Panc1 (cell line): ENCODE results near the gene BCAM. TPM values are rescaled to one million over a fixed set of nuclear protein-coding genes. Genes with fewer than 3 reads are reported as not detected.

ENCODE experiments used
- ATAC-seq: fragments of 200-7000 bp; cut with Tn5 transposase; 2 replicates; pipeline ENCODE4 v1.9.1; 2020; ENCODE audit warnings: mild to moderate bottlenecking, moderate library complexity
- BruUV-seq: library from RNA; stranded (reverse); fragments of 400-500 nt; replicated peaks from 2 replicates; lab custom pipeline; 2021; lab: Mats Ljungman, UMichigan
- CTCF ChIA-PET: fragments of 300-600 bp; sonication (Branson Sonifier 250); formaldehyde crosslinking; loops from one replicate; lab custom pipeline; 2022; ENCODE audit warnings: antibody characterized with exemption; lab: Charles Lee
- POLR2A ChIA-PET: fragments of 300-600 bp; sonication (Branson Sonifier 250); formaldehyde crosslinking; loops from one replicate; lab custom pipeline; 2022; ENCODE audit warnings: antibody characterized with exemption; lab: Charles Lee
- DNase-seq: peaks from one replicate; pipeline ENCODE4 v3.0.0-alpha.2; 2010; ENCODE audit warnings: low read depth, low spot score
- H3K27ac ChIP-seq: 2 replicates; pipeline ENCODE4 v1.5.1; 2011; ENCODE audit warnings: mild to moderate bottlenecking, low read length, inconsistent platforms
- H3K27me3 ChIP-seq: fragments of 200-500 bp; sonication (Bioruptor generic); 2 replicates; pipeline ENCODE4 v1.6.0; 2014; ENCODE audit warnings: low read length, inconsistent platforms; ENCODE audit not compliant: control insufficient read depth, insufficient read depth
- H3K36me3 ChIP-seq: fragments of 200-500 bp; sonication (Bioruptor generic); 2 replicates; pipeline ENCODE4 v1.5.1; 2014; ENCODE audit warnings: inconsistent platforms, mild to moderate bottlenecking, low read length, moderate library complexity; ENCODE audit not compliant: control insufficient read depth, insufficient read depth
- H3K4me1 ChIP-seq: 2 replicates; pipeline ENCODE4 v1.5.1; 2011; ENCODE audit warnings: inconsistent platforms, mild to moderate bottlenecking, low read length, moderate library complexity; ENCODE audit not compliant: control insufficient read depth, insufficient read depth
- H3K4me3 ChIP-seq, 2 experiments: 2 replicates each; pipeline ENCODE4 v1.5.1; 2011 to 2012; ENCODE audit warnings: low read depth in 2 of 2, low read length in 2 of 2, mild to moderate bottlenecking in 2 of 2, inconsistent platforms in 1 of 2, moderate library complexity in 1 of 2
- H3K9me3 ChIP-seq: fragments of 200-500 bp; sonication (Bioruptor generic); 2 replicates; pipeline ENCODE4 v1.5.1; 2014; ENCODE audit warnings: low read depth, mild to moderate bottlenecking, inconsistent platforms, low read length, moderate library complexity; ENCODE audit not compliant: control insufficient read depth, insufficient read depth
- CTCF ChIP-seq: fragments of 450-650 bp; IDR thresholded peaks from 2 replicates; pipeline ENCODE4 v1.5.1; 2017; ENCODE audit warnings: mild to moderate bottlenecking
- POLR2AphosphoS5 ChIP-seq: IDR thresholded peaks from 2 replicates; pipeline ENCODE4 v1.6.1; 2012; ENCODE audit warnings: mild to moderate bottlenecking, low read depth, low read length, moderate library complexity
- REST ChIP-seq, 2 experiments: IDR thresholded peaks; 2 replicates each; pipeline ENCODE4 v1.6.1; 2011 to 2012; ENCODE audit warnings: low read depth in 2 of 2, control low read depth in 1 of 2, low read length in 1 of 2, mild to moderate bottlenecking in 1 of 2, moderate library complexity in 1 of 2; ENCODE audit not compliant: insufficient read depth in 1 of 2
- SIN3A ChIP-seq: IDR thresholded peaks from 2 replicates; pipeline ENCODE4 v1.6.1; 2012; ENCODE audit warnings: low read depth, mild to moderate bottlenecking, low read length, moderate library complexity, borderline replicate concordance; ENCODE audit not compliant: insufficient read depth
- TCF7L2 ChIP-seq: IDR thresholded peaks from 2 replicates; pipeline ENCODE4 v1.6.1; 2011; ENCODE audit warnings: mild to moderate bottlenecking, low read depth, low read length, inconsistent platforms
- in situ Hi-C: cut with HindIII; loops from 2 replicates; pipeline ENCODE4 v1.10.0; 2016; ENCODE audit warnings: low sequenced_read_pairs, low pct_unique_long_range_greater_than_20kb
- intact Hi-C: fragments of 100-400 bp; cut with micrococcal nuclease; formaldehyde crosslinking; loops from one replicate; pipeline ENCODE4 v1.10.0; 2022; ENCODE audit not compliant: unreplicated experiment
- total RNA-seq: library from RNA; stranded (reverse); gene quantifications from one replicate; pipeline ENCODE4 v1.2.1, GENCODE V29; 2021; ENCODE audit not compliant: unreplicated experiment

BCAM gene
- total RNA-seq, 1 experiment from 2014 or later: 21.5 TPM

GRCh38 chr19:44839276-44839675, 30.4 kb downstream of the BCAM start:
- Histone ChIP-seq H3K27ac (no peak overlapping the region), H3K4me3 (no peak overlapping the region), H3K4me1 (no peaks in the 10 kb centered on the region), H3K36me3 (no peaks in the 10 kb centered on the region), H3K9me3 (no peaks in the 10 kb centered on the region), H3K27me3 (no peaks in the 10 kb centered on the region)
- ATAC-seq (no peak), DNase-seq (no peak)
- BruUV-seq: no TSS peak
- in situ Hi-C loops (no loop called here), intact Hi-C loops (no loop called here)
- ChIA-PET POLR2A (no interaction called here), CTCF (no interaction called here)
- no peak for TF ChIP-seq CTCF
- no peak for TF ChIP-seq TCF7L2
- TF ChIP-seq SIN3A: no peak
- TF ChIP-seq REST (IDR thresholded peaks at IDR 0.05; ENCODE audit: insufficient read depth in 1 of 2, low read depth in 2 of 2, low read length in 1 of 2): no peak
- TF ChIP-seq POLR2AphosphoS5: no peak

- no peak for ATAC-seq
- no TSS peak for BruUV-seq
- H3K36me3 ChIP-seq: no peaks in the 10 kb centered on the region
- no peak for DNase-seq
- no peak overlapping the region for H3K4me3 ChIP-seq
- ChIA-PET POLR2A (interaction anchor here (0.5 kb wide), 1 partner anchor 11 kb away, joined by 6 read pairs; no protein-coding TSS in a partner anchor), CTCF (no interaction called here)
- TF ChIP-seq REST (IDR thresholded peaks at IDR 0.05; ENCODE audit: insufficient read depth in 1 of 2, low read depth in 2 of 2, low read length in 1 of 2): no peak
- no peak for TF ChIP-seq TCF7L2
- TF ChIP-seq SIN3A: no peak
- TF ChIP-seq POLR2AphosphoS5: no peak
- TF ChIP-seq CTCF: no peak
- in situ Hi-C loops: no loop called here
- H3K9me3 ChIP-seq: no peaks in the 10 kb centered on the region
- no peak overlapping the region for H3K27ac ChIP-seq
- peaks cover 3% of the 10 kb centered on the region; the same call in 1 of the 2 replicates for H3K4me1 ChIP-seq
- intact Hi-C loops: loop anchor here (5.0 kb wide), 1 partner anchor 44 kb away; no protein-coding TSS in a partner anchor
- H3K27me3 ChIP-seq: no peaks in the 10 kb centered on the region
These were observed 31.9 kb downstream of the BCAM start for GRCh38 chr19:44840811-44841210.
